ENCODE data around the gene DCTN4. TPM values are rescaled to one million over a fixed set of nuclear protein-coding genes. Genes with fewer than 3 reads are reported as not detected.

DCTN4 gene
- total and polyA plus RNA-seq, 8 donors, result 64.2 to 76.6 (median 69.7) TPM

DNA sequence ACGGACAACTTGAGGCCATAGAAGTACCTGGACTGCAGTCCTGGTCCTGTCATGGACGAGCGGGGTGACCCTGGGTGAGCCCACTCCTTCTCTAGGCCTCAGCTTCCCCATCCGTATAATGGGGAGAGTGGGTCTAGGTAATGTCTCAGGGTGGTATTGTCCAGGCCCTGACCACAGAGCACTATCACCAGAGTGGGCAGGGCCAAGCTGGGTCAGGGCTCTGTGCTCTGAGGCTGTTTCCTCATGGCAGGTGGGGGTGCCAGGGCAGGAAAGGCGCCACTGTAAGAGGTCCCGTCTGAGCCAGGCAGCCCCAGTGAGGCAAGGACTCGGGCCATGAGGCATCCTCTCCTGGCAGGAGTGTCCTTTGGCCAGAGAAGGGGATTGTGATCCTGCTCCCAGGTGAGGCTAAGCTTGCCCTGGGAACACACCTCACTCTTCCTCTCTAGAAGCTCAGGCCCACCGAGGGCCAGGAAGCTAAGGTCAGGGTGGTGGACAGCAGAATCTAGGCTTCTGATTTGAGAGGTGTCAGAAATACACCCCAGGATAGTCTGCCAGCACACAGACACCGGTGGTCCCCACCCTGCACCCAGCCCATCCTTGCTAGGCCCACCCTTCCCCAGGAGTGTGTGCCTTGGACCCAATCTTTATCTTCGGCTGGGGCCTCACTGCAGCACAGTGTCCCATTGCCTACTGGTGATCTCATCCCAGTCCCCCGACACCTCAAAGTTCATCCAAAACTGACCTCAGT lies 99.3 kb downstream of the DCTN4 start:
- no peaks in the 10 kb centered on the region for H3K36me3 ChIP-seq
- peaks cover 4 to 11% of the 10 kb centered on the region in 2 donors for H3K4me1 ChIP-seq
- TF ChIP-seq, protein P1, sequence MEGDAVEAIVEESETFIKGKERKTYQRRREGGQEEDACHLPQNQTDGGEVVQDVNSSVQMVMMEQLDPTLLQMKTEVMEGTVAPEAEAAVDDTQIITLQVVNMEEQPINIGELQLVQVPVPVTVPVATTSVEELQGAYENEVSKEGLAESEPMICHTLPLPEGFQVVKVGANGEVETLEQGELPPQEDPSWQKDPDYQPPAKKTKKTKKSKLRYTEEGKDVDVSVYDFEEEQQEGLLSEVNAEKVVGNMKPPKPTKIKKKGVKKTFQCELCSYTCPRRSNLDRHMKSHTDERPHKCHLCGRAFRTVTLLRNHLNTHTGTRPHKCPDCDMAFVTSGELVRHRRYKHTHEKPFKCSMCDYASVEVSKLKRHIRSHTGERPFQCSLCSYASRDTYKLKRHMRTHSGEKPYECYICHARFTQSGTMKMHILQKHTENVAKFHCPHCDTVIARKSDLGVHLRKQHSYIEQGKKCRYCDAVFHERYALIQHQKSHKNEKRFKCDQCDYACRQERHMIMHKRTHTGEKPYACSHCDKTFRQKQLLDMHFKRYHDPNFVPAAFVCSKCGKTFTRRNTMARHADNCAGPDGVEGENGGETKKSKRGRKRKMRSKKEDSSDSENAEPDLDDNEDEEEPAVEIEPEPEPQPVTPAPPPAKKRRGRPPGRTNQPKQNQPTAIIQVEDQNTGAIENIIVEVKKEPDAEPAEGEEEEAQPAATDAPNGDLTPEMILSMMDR (IDR thresholded peaks at IDR 0.05), result no peak
- H3K9me3 ChIP-seq, result no peaks in the 10 kb centered on the region
- H3K27me3 ChIP-seq, result no peaks in the 10 kb centered on the region
- H3K4me3 ChIP-seq, result no peak overlapping the region
- no peak overlapping the region for H3K27ac ChIP-seq
- intact Hi-C loops (cut with DNase I), result loop anchor here in 1 of 2 donors (5.0 kb wide), 2 partner anchors 97 to 202 kb away; no protein-coding TSS in a partner anchor
- DNase-seq (no peak), ATAC-seq (no peak)

DNA sequence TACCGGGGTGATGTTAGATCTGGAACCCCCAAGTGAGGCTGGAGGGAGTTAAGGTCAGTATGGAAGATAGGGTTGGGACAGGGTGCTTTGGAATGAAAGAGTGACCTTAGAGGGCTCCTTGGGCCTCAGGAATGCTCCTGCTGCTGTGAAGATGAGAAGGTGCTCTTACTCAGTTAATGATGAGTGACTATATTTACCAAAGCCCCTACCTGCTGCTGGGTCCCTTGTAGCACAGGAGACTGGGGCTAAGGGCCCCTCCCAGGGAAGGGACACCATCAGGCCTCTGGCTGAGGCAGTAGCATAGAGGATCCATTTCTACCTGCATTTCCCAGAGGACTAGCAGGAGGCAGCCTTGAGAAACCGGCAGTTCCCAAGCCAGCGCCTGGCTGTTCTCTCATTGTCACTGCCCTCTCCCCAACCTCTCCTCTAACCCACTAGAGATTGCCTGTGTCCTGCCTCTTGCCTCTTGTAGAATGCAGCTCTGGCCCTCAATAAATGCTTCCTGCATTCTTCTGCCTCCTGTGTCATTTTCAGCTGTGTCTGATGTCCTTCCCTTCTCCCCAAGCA lies 100.0 kb downstream of the DCTN4 start:
- intact Hi-C loops (cut with DNase I), result loop anchor here in 1 of 2 donors (5.0 kb wide), 1 partner anchor 201 kb away; no protein-coding TSS in a partner anchor
- DNase-seq, result no peak

More for the DNA sequence above, 100.0 kb downstream of the DCTN4 start:
- no peaks in the 10 kb centered on the region for H3K27me3 ChIP-seq
- H3K36me3 ChIP-seq, result no peaks in the 10 kb centered on the region
- TF ChIP-seq, protein P1 (IDR thresholded peaks at IDR 0.05), result no peak
- no peak for ATAC-seq
- no peaks in the 10 kb centered on the region for H3K9me3 ChIP-seq
- H3K4me3 ChIP-seq, result no peak overlapping the region
- H3K27ac ChIP-seq, result no peak overlapping the region
- H3K4me1 ChIP-seq, result peaks cover 4 to 11% of the 10 kb centered on the region in 2 donors

Other genes starting within 250 kb of the DCTN4 start
- 100 to 1,000 TPM in 1 of 2 donors, 10 to 100 TPM in 1; 80.4 to 114 TPM for gene SYNPO, start 118.4 kb downstream of the DCTN4 start, total RNA-seq
- gene SYNPO, start 118.4 kb downstream of the DCTN4 start, polyA plus RNA-seq (ENCODE audit: insufficient read length in 6 of 6), result 10 to 100 TPM; 22.0 to 31.6 (median 26.6) TPM
- 1 to 10 TPM in 1 of 2 donors, under 1 TPM in 1; 0.79 to 3.1 TPM for gene MYOZ3, start 97.8 kb downstream of the DCTN4 start, total RNA-seq
- gene MYOZ3, start 97.8 kb downstream of the DCTN4 start, polyA plus RNA-seq (ENCODE audit: insufficient read length in 6 of 6), result 10 to 100 TPM; 10.6 to 13.1 (median 11.4) TPM
- 10 to 100 TPM; 36.4 to 48.1 TPM for gene RBM22, start 58.0 kb downstream of the DCTN4 start, total RNA-seq
- gene RBM22, start 58.0 kb downstream of the DCTN4 start, polyA plus RNA-seq (ENCODE audit: insufficient read length in 6 of 6), result 10 to 100 TPM; 75.5 to 81.0 (median 78.2) TPM
- 10 to 100 TPM; 16.4 to 20.1 TPM for gene SMIM3, start 19.7 kb upstream of the DCTN4 start, total RNA-seq
- gene SMIM3, start 19.7 kb upstream of the DCTN4 start, polyA plus RNA-seq (ENCODE audit: insufficient read length in 6 of 6), result 10 to 100 TPM; 14.0 to 19.4 (median 16.7) TPM
- not detected for gene IRGM, start 87.5 kb upstream of the DCTN4 start, total RNA-seq
- gene IRGM, start 87.5 kb upstream of the DCTN4 start, polyA plus RNA-seq (ENCODE audit: insufficient read length in 6 of 6), result under 1 TPM; 0.47 to 0.93 (median 0.68) TPM
- 1 to 10 TPM; 3.0 to 4.1 TPM for gene ZNF300, start 146.0 kb upstream of the DCTN4 start, total RNA-seq
- 10 to 100 TPM; 26.2 to 34.0 (median 31.9) TPM for gene ZNF300, start 146.0 kb upstream of the DCTN4 start, polyA plus RNA-seq (ENCODE audit: insufficient read length in 6 of 6)

All from left lung (tissue), 10 donors.